GM18907 (cell line): ENCODE measurements around the gene TRAPPC8.
"Not testable (repeated sequence)": the region's sequence is repeated elsewhere in the genome, so short reads cannot be mapped to it uniquely, and the experiment has no call there.

Experiments
- ATAC-seq: cut with Tn5 transposase; IDR thresholded peaks from one replicate; pipeline ENCODE4 v1.9.1; 2021; ENCODE audit warnings: mild to moderate bottlenecking, moderate library complexity; ENCODE audit not compliant: unreplicated experiment

The TRAPPC8 gene

GRCh38 chr18:31946305-31947046 is 3.5 kb upstream of the TRAPPC8 start:
- no peak for ATAC-seq

GRCh38 chr18:31943878-31944816 is 1.2 kb upstream of the TRAPPC8 start:
- ATAC-seq, result no peak

- ATAC-seq, result peak; percentile 41
Measured at GRCh38 chr18:31942291-31942998, 483 bp downstream of the TRAPPC8 start.

- ATAC-seq, result no peak
Measured at GRCh38 chr18:31941010-31941809, 1.7 kb downstream of the TRAPPC8 start.

GRCh38 chr18:31934773-31935172 is 8.2 kb downstream of the TRAPPC8 start:
- not testable (repeated sequence) for ATAC-seq

- no peak for ATAC-seq
Measured at GRCh38 chr18:31931886-31932240, 11.1 kb downstream of the TRAPPC8 start.

- ATAC-seq, result no peak
Measured at GRCh38 chr18:31931163-31931885, 11.6 kb downstream of the TRAPPC8 start.

GRCh38 chr18:31929273-31929672 is 13.7 kb downstream of the TRAPPC8 start:
- ATAC-seq, result no peak

- not testable (repeated sequence) for ATAC-seq
Measured at GRCh38 chr18:31926988-31927387, 15.9 kb downstream of the TRAPPC8 start.

GRCh38 chr18:31920277-31920676 is 22.7 kb downstream of the TRAPPC8 start:
- no peak for ATAC-seq

- ATAC-seq, result not testable (repeated sequence)
Measured at GRCh38 chr18:31919366-31919765, 23.6 kb downstream of the TRAPPC8 start.

- no peak for ATAC-seq
Measured at GRCh38 chr18:31918733-31919132, 24.2 kb downstream of the TRAPPC8 start.

GRCh38 chr18:31901063-31901462 is 41.9 kb downstream of the TRAPPC8 start:
- no peak for ATAC-seq

GRCh38 chr18:31899771-31900170 is 43.2 kb downstream of the TRAPPC8 start:
- not testable (repeated sequence) for ATAC-seq

GRCh38 chr18:31892936-31893335 is 50.0 kb downstream of the TRAPPC8 start:
- no peak for ATAC-seq

GRCh38 chr18:31891566-31891965 is 51.4 kb downstream of the TRAPPC8 start:
- ATAC-seq, result no peak

- ATAC-seq, result no peak
Measured at GRCh38 chr18:31884020-31884419, 58.9 kb downstream of the TRAPPC8 start.

GRCh38 chr18:31880186-31880898 is 62.6 kb downstream of the TRAPPC8 start:
- no peak for ATAC-seq

GRCh38 chr18:31878358-31878757 is 64.6 kb downstream of the TRAPPC8 start:
- ATAC-seq, result no peak
